LoVo (cell line): Measurements from ENCODE around the gene SYNGR1.

Experiments used
- DNase-seq: peaks from one replicate; pipeline ENCODE4 v3.0.0-alpha.2; 2016; ENCODE audit warnings: low spot score

SYNGR1 gene

GRCh38 chr22:39431216-39431801 lies 81.5 kb downstream of the SYNGR1 start:
- no peak for DNase-seq

- DNase-seq = no peak
Measured at GRCh38 chr22:39431821-39432251, 82.0 kb downstream of the SYNGR1 start.

- no peak for DNase-seq
Measured at GRCh38 chr22:39432361-39432811, 82.6 kb downstream of the SYNGR1 start.

GRCh38 chr22:39433476-39434242 lies 83.9 kb downstream of the SYNGR1 start:
- no peak for DNase-seq

GRCh38 chr22:39434243-39434653 lies 84.5 kb downstream of the SYNGR1 start:
- no peak for DNase-seq

- no peak for DNase-seq
Measured at GRCh38 chr22:39434721-39435120, 84.9 kb downstream of the SYNGR1 start.
